K562 (cell line): Measurements from ENCODE around the gene FGF23. TPM values are rescaled to one million over a fixed set of nuclear protein-coding genes. Genes with fewer than 3 reads are reported as not detected.

ENCODE experiments used
- CBFB ChIP-seq: sonication (generic); formaldehyde crosslinking; IDR thresholded peaks from 2 replicates; pipeline ENCODE4 v1.4.0; 2020; ENCODE audit warnings: mild to moderate bottlenecking, missing genetic modification reagents
- EWSR1 ChIP-seq: fragments of 450-650 bp; IDR thresholded peaks from 2 replicates; pipeline ENCODE4 v1.6.1; 2018; ENCODE audit warnings: borderline replicate concordance, mild to moderate bottlenecking, low read depth, moderate library complexity; ENCODE audit not compliant: partially characterized antibody
- GABPA ChIP-seq: fragments of 200-800 bp; sonication (Bioruptor generic); conservative IDR thresholded peaks from 2 replicates; pipeline ENCODE4 v1.6.1; 2016; ENCODE audit warnings: low read depth, missing genetic modification characterization, missing compliant biosample characterization
- NR4A1 ChIP-seq, 2 experiments: fragments of 250-450 bp in 1 of 2; fragments of 450-650 bp in 1 of 2; sonication (Bioruptor Pico) in 1 of 2; IDR thresholded peaks; 2 replicates each; pipeline versions ENCODE4 v1.4.0 to v1.6.1; 2016 to 2020; ENCODE audit warnings: mild to moderate bottlenecking in 2 of 2, missing compliant biosample characterization in 1 of 2, missing genetic modification characterization in 1 of 2, moderate library complexity in 1 of 2
- OTX1 ChIP-seq: fragments of 450-650 bp; formaldehyde crosslinking; IDR thresholded peaks from 2 replicates; pipeline ENCODE4 v1.4.0; 2022; ENCODE audit warnings: mild to moderate bottlenecking
- RBM15 ChIP-seq: fragments of 200-400 bp; formaldehyde crosslinking; IDR thresholded peaks from 2 replicates; pipeline ENCODE4 v1.6.1; 2018; ENCODE audit warnings: mild to moderate bottlenecking, low read length, moderate library complexity; ENCODE audit not compliant: insufficient read depth
- ZBTB40 ChIP-seq, 2 experiments: fragments of 450-650 bp in 1 of 2; sonication (generic) in 1 of 2; formaldehyde crosslinking in 1 of 2; IDR thresholded peaks; 2 replicates each; pipeline versions ENCODE4 v1.7.1 to v1.9.0; 2016 to 2022; ENCODE audit warnings: inconsistent platforms in 1 of 2, mild to moderate bottlenecking in 1 of 2, missing genetic modification reagents in 1 of 2
- ZNF407 ChIP-seq: fragments of 450-650 bp; IDR thresholded peaks from 2 replicates; pipeline ENCODE4 v1.6.1; 2016; ENCODE audit warnings: low read depth
- polyA plus RNA-seq, 8 experiments: library from polyadenylated mRNA; depleted of rRNA in 4 of 8; stranded (reverse) in 5 of 8; unstranded in 3 of 8; fragments of >200 nt; fragmentation: Nextera tagmentation in 2 of 8; fragmentation: Illumina TruSeq in 1 of 8; extraction: Ambion mirVana in 2 of 8; extraction: Trizol in 1 of 8; gene quantifications; 2 replicates each; pipeline versions ENCODE4 v1.2.1 to v1.2.3, GENCODE V29; 2011 to 2014; ENCODE audit warnings: inconsistent platforms in 1 of 8, missing spikeins in 1 of 8
- total RNA-seq, 7 experiments: library from RNA; depleted of rRNA in 6 of 7; stranded (reverse); fragments of >200 nt in 6 of 7; fragmentation: Illumina TruSeq in 2 of 7; extraction: Trizol in 2 of 7; gene quantifications; 2 replicates each; pipeline versions ENCODE4 v1.2.1 to v1.2.3, GENCODE V29; 2011 to 2021; ENCODE audit warnings: low replicate concordance in 1 of 7

The FGF23 gene
- total and polyA plus RNA-seq, 9 of the 15 experiments (the other 6 are each of a cell fraction or from before 2014, with no cell fraction given): 0.38 TPM; not detected in 8

DNA sequence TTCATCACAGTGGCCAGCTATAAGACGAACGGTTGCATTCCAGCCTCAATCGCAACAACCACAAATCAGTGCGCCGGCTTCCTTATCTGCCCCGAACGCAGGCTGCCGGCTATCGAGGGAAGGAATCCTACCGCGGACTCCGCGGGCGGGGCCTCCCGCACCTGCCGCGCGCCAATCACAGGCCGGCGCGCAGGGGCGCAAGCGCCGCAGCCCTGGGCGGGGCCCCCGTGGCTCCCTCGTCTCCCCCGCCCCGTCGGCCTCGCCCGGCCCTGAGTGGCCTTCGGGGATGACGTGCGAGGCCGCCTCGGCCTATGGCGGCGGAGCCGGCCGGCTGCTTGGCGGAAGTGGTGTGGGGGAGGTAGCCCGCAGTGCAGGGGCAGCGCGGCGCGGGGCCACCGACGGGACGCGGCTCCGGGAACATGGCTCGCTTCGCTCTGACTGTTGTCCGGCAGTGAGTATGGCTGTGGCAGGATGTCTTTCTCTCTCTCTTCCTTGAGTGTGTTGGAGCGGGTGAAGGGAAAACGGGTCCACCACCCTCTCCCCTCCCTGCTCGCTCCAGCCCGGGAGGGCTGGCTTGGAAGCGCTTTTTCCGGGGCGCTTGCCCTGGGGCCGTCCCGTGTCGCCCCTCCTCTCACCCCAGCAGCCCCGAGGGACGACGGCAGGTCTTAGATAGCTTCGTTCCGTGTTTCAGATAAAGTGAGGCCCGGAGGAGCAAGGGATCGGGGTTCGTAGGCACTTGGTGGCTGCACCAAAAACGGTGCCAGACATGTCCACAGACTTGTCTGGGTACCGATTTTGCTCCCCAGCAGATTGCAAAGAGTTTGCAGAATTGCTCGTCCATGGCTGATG is 58.4 kb downstream of the FGF23 start, which contains the start of gene TIGAR (continued):
- TF ChIP-seq OTX1 (no peak), GABPA (peak; percentile 84), NR4A1 (CRISPR knock-in tag; IDR thresholded peaks at IDR 0.05) (no peak), NR4A1 (tag; IDR thresholded peaks at IDR 0.05) (0 out of 2 replicates have a peak, but pooled peaks have one; percentile 37), RBM15 (no peak), CBFB (peak; percentile 92), ZBTB40 (IDR thresholded peaks at IDR 0.05) (peak; percentile 60; the same call in 1 of the 2 replicates), ZBTB40 (CRISPR knock-in tag; IDR thresholded peaks at IDR 0.05) (no peak), ZNF407 (no peak), EWSR1 (no peak)
